ENCODE measurements around the gene ARAP1. TPM values are rescaled to one million over a fixed set of nuclear protein-coding genes. Genes with fewer than 3 reads are reported as not detected.
A peak's percentile ranks its signal among the peaks of the same experiment; 100 is the strongest.

Gene ARAP1
- total RNA-seq, 1 experiment from 2014 or later = 76.1 TPM

GRCh38 chr11:72706579-72706978 is 45.6 kb downstream of the ARAP1 start:
- no peaks in the 10 kb centered on the region for H3K9me3 ChIP-seq (ENCODE audit: low read length)
- H2AFZ ChIP-seq (ENCODE audit: low read length) = no peak overlapping the region
- H4K20me1 ChIP-seq (ENCODE audit: insufficient read depth, low read depth, low read length) = peaks cover 18% of the 10 kb centered on the region; the same call in 1 of the 2 replicates
- no peak overlapping the region for H3K27ac ChIP-seq (ENCODE audit: low read length)
- no peak overlapping the region for H3K4me2 ChIP-seq (ENCODE audit: low read depth, low read length, poor library complexity, severe bottlenecking)
- H3K4me3 ChIP-seq (ENCODE audit: low read length) = no peak overlapping the region
- H3K4me1 ChIP-seq (ENCODE audit: low read length) = peaks cover 32% of the 10 kb centered on the region
- DNase-seq = no peak
- H3K36me3 ChIP-seq (ENCODE audit: insufficient read depth, low read length) = 0 out of 2 replicates have a peak, but pooled peaks cover 10% of the 10 kb centered on the region
- H3K79me2 ChIP-seq (ENCODE audit: low read length) = no peaks in the 10 kb centered on the region
- no peaks in the 10 kb centered on the region for H3K27me3 ChIP-seq (ENCODE audit: low read length)
- H3K9ac ChIP-seq (ENCODE audit: low read length) = no peak overlapping the region
- no peaks in the 10 kb centered on the region for H3K9me2 ChIP-seq (replicated peaks; ENCODE audit: insufficient read depth, low read length)

GRCh38 chr11:72705442-72706365 is 46.5 kb downstream of the ARAP1 start:
- Histone ChIP-seq H3K4me3 (ENCODE audit: low read length) (no peak overlapping the region), H3K4me2 (ENCODE audit: low read depth, low read length, poor library complexity, severe bottlenecking) (no peak overlapping the region), H3K36me3 (ENCODE audit: insufficient read depth, low read length) (0 out of 2 replicates have a peak, but pooled peaks cover 10% of the 10 kb centered on the region), H3K79me2 (ENCODE audit: low read length) (no peaks in the 10 kb centered on the region), H3K9me3 (ENCODE audit: low read length) (no peaks in the 10 kb centered on the region), H3K27ac (ENCODE audit: low read length) (no peak overlapping the region), H3K9me2 (replicated peaks; ENCODE audit: insufficient read depth, low read length) (no peaks in the 10 kb centered on the region), H4K20me1 (ENCODE audit: insufficient read depth, low read depth, low read length) (peaks cover 18% of the 10 kb centered on the region; the same call in 1 of the 2 replicates), H3K27me3 (ENCODE audit: low read length) (no peaks in the 10 kb centered on the region), H3K9ac (ENCODE audit: low read length) (no peak overlapping the region), H3K4me1 (ENCODE audit: low read length) (peaks cover 32% of the 10 kb centered on the region), H2AFZ (ENCODE audit: low read length) (no peak overlapping the region)
- no peak for DNase-seq

DNA sequence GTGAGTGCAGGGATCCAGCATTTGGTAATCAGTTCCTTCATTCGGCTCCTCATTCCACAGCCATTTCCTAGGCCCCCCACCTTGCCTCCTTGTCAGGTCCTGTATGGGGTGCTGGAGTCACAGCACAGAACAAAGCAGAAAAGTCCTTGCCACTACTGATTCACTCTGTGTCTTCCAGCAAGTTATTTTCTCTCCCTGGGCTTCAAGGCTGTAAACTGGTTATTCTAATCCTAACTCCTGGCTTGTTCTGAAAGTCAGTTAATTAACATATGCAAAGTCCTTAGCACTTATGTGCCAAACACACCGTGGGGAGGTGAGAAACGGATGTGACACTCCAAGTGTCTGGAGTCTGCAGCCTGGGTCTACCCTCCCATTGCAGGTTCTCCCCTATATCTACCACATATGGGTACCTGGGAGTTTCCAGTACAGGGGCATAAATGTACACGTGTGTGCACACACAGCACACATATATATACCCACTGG is 47.4 kb downstream of the ARAP1 start:
- H3K79me2 ChIP-seq (ENCODE audit: low read length) = no peaks in the 10 kb centered on the region
- H3K27ac ChIP-seq (ENCODE audit: low read length) = no peak overlapping the region
- H3K4me3 ChIP-seq (ENCODE audit: low read length) = no peak overlapping the region
- H3K36me3 ChIP-seq (ENCODE audit: insufficient read depth, low read length) = 0 out of 2 replicates have a peak, but pooled peaks cover 10% of the 10 kb centered on the region
- no peak overlapping the region for H2AFZ ChIP-seq (ENCODE audit: low read length)
- DNase-seq = peak; percentile 56
- no peak overlapping the region for H3K4me2 ChIP-seq (ENCODE audit: low read depth, low read length, poor library complexity, severe bottlenecking)
- H3K4me1 ChIP-seq (ENCODE audit: low read length) = peaks cover 32% of the 10 kb centered on the region
- H4K20me1 ChIP-seq (ENCODE audit: insufficient read depth, low read depth, low read length) = peaks cover 18% of the 10 kb centered on the region; the same call in 1 of the 2 replicates
- H3K27me3 ChIP-seq (ENCODE audit: low read length) = no peaks in the 10 kb centered on the region
- H3K9me2 ChIP-seq (replicated peaks; ENCODE audit: insufficient read depth, low read length) = no peaks in the 10 kb centered on the region
- H3K9ac ChIP-seq (ENCODE audit: low read length) = no peak overlapping the region
- H3K9me3 ChIP-seq (ENCODE audit: low read length) = no peaks in the 10 kb centered on the region

GRCh38 chr11:72704028-72704782 is 48.0 kb downstream of the ARAP1 start:
- no peak overlapping the region for H3K27ac ChIP-seq (ENCODE audit: low read length)
- H3K4me1 ChIP-seq (ENCODE audit: low read length) = peaks cover 32% of the 10 kb centered on the region
- H3K27me3 ChIP-seq (ENCODE audit: low read length) = no peaks in the 10 kb centered on the region
- H3K9me3 ChIP-seq (ENCODE audit: low read length) = no peaks in the 10 kb centered on the region
- H3K9ac ChIP-seq (ENCODE audit: low read length) = no peak overlapping the region
- no peaks in the 10 kb centered on the region for H3K79me2 ChIP-seq (ENCODE audit: low read length)
- 0 out of 2 replicates have a peak, but pooled peaks cover 10% of the 10 kb centered on the region for H3K36me3 ChIP-seq (ENCODE audit: insufficient read depth, low read length)
- no peak for DNase-seq
- H3K4me3 ChIP-seq (ENCODE audit: low read length) = no peak overlapping the region
- H2AFZ ChIP-seq (ENCODE audit: low read length) = no peak overlapping the region
- H4K20me1 ChIP-seq (ENCODE audit: insufficient read depth, low read depth, low read length) = peaks cover 15% of the 10 kb centered on the region; the same call in 1 of the 2 replicates
- H3K9me2 ChIP-seq (replicated peaks; ENCODE audit: insufficient read depth, low read length) = no peaks in the 10 kb centered on the region
- H3K4me2 ChIP-seq (ENCODE audit: low read depth, low read length, poor library complexity, severe bottlenecking) = no peak overlapping the region

GRCh38 chr11:72703267-72704008 is 48.8 kb downstream of the ARAP1 start:
- Histone ChIP-seq H3K9ac (ENCODE audit: low read length) (no peak overlapping the region), H3K27ac (ENCODE audit: low read length) (no peak overlapping the region), H4K20me1 (ENCODE audit: insufficient read depth, low read depth, low read length) (peaks cover 13% of the 10 kb centered on the region; the same call in 1 of the 2 replicates), H3K79me2 (ENCODE audit: low read length) (no peaks in the 10 kb centered on the region), H3K36me3 (ENCODE audit: insufficient read depth, low read length) (0 out of 2 replicates have a peak, but pooled peaks cover 10% of the 10 kb centered on the region), H3K4me3 (ENCODE audit: low read length) (no peak overlapping the region), H3K4me1 (ENCODE audit: low read length) (peaks cover 32% of the 10 kb centered on the region), H2AFZ (ENCODE audit: low read length) (no peak overlapping the region), H3K4me2 (ENCODE audit: low read depth, low read length, poor library complexity, severe bottlenecking) (no peak overlapping the region), H3K9me3 (ENCODE audit: low read length) (no peaks in the 10 kb centered on the region), H3K9me2 (replicated peaks; ENCODE audit: insufficient read depth, low read length) (no peaks in the 10 kb centered on the region), H3K27me3 (ENCODE audit: low read length) (no peaks in the 10 kb centered on the region)
- no peak for DNase-seq

GRCh38 chr11:72702577-72703241 is 49.5 kb downstream of the ARAP1 start:
- no peaks in the 10 kb centered on the region for H3K9me3 ChIP-seq (ENCODE audit: low read length)
- no peak overlapping the region for H3K27ac ChIP-seq (ENCODE audit: low read length)
- H3K4me3 ChIP-seq (ENCODE audit: low read length) = no peak overlapping the region
- H3K9me2 ChIP-seq (replicated peaks; ENCODE audit: insufficient read depth, low read length) = no peaks in the 10 kb centered on the region
- DNase-seq = no peak
- no peaks in the 10 kb centered on the region for H3K27me3 ChIP-seq (ENCODE audit: low read length)
- H4K20me1 ChIP-seq (ENCODE audit: insufficient read depth, low read depth, low read length) = peaks cover 13% of the 10 kb centered on the region; the same call in 1 of the 2 replicates
- H3K4me1 ChIP-seq (ENCODE audit: low read length) = peaks cover 32% of the 10 kb centered on the region
- H2AFZ ChIP-seq (ENCODE audit: low read length) = no peak overlapping the region
- no peaks in the 10 kb centered on the region for H3K79me2 ChIP-seq (ENCODE audit: low read length)
- 0 out of 2 replicates have a peak, but pooled peaks cover 10% of the 10 kb centered on the region for H3K36me3 ChIP-seq (ENCODE audit: insufficient read depth, low read length)
- H3K4me2 ChIP-seq (ENCODE audit: low read depth, low read length, poor library complexity, severe bottlenecking) = no peak overlapping the region
- H3K9ac ChIP-seq (ENCODE audit: low read length) = no peak overlapping the region

GRCh38 chr11:72702096-72702495 is 50.1 kb downstream of the ARAP1 start:
- H3K9me2 ChIP-seq (replicated peaks; ENCODE audit: insufficient read depth, low read length) = no peaks in the 10 kb centered on the region
- 0 out of 2 replicates have a peak, but pooled peaks cover 7% of the 10 kb centered on the region for H3K36me3 ChIP-seq (ENCODE audit: insufficient read depth, low read length)
- no peaks in the 10 kb centered on the region for H3K9me3 ChIP-seq (ENCODE audit: low read length)
- no peaks in the 10 kb centered on the region for H3K79me2 ChIP-seq (ENCODE audit: low read length)
- H3K4me3 ChIP-seq (ENCODE audit: low read length) = no peak overlapping the region
- H3K9ac ChIP-seq (ENCODE audit: low read length) = no peak overlapping the region
- peaks cover 27% of the 10 kb centered on the region for H3K4me1 ChIP-seq (ENCODE audit: low read length)
- H3K27me3 ChIP-seq (ENCODE audit: low read length) = no peaks in the 10 kb centered on the region
- no peak overlapping the region for H3K27ac ChIP-seq (ENCODE audit: low read length)
- no peak overlapping the region for H2AFZ ChIP-seq (ENCODE audit: low read length)
- peaks cover 13% of the 10 kb centered on the region; the same call in 1 of the 2 replicates for H4K20me1 ChIP-seq (ENCODE audit: insufficient read depth, low read depth, low read length)
- H3K4me2 ChIP-seq (ENCODE audit: low read depth, low read length, poor library complexity, severe bottlenecking) = no peak overlapping the region
- no peak for DNase-seq
